ENCODE results near the gene RUSF1. TPM values are rescaled to one million over a fixed set of nuclear protein-coding genes. Genes with fewer than 3 reads are reported as not detected.

RUSF1 gene
- total and polyA plus RNA-seq, 8 donors: 21.4 to 171 (median 47.0) TPM

- intact Hi-C loops (cut with DNase I; ENCODE audit: low total_unique reads): no loop called here
- H3K27ac ChIP-seq: no peak overlapping the region
- H3K36me3 ChIP-seq: no peaks in the 10 kb centered on the region
- no peaks in the 10 kb centered on the region for H3K9me3 ChIP-seq
- TF ChIP-seq CTCF (IDR thresholded peaks at IDR 0.05) (no peak), EP300 (IDR thresholded peaks at IDR 0.05) (no peak), POLR2A (IDR thresholded peaks at IDR 0.05) (no peak), POLR2AphosphoS5 (IDR thresholded peaks at IDR 0.05) (no peak)
- H3K4me3 ChIP-seq: no peak overlapping the region
- no peak for DNase-seq
- H3K4me1 ChIP-seq: peaks cover 6 to 24% (median 16%) of the 10 kb centered on the region in 4 donors
- WGBS, 5 donors: 38 to 67% (median 50%) methylated on average over 2 of the region's 2 CpGs
- H3K27me3 ChIP-seq: peaks cover 0 to 60% (median 24%) of the 10 kb centered on the region in 3 donors
Measured at GRCh38 chr16:31532120-31532519, 23.9 kb upstream of the RUSF1 start.

- Histone ChIP-seq H3K27me3 (peaks cover 0 to 55% (median 21%) of the 10 kb centered on the region in 3 donors), H3K4me1 (peaks cover 6 to 24% (median 14%) of the 10 kb centered on the region in 4 donors), H3K4me3 (no peak overlapping the region), H3K36me3 (no peaks in the 10 kb centered on the region), H3K27ac (no peak overlapping the region), H3K9me3 (no peaks in the 10 kb centered on the region)
- WGBS, 5 donors: 85 to 95% (median 91%) methylated on average over 1 of the region's 1 CpG
- intact Hi-C loops (cut with DNase I; ENCODE audit: low total_unique reads): no loop called here
- TF ChIP-seq CTCF (IDR thresholded peaks at IDR 0.05) (no peak), POLR2AphosphoS5 (IDR thresholded peaks at IDR 0.05) (no peak), EP300 (IDR thresholded peaks at IDR 0.05) (no peak), POLR2A (IDR thresholded peaks at IDR 0.05) (no peak)
- DNase-seq: no peak
Measured at GRCh38 chr16:31531096-31531495, 22.9 kb upstream of the RUSF1 start.

- WGBS, 5 donors: 54 to 80% (median 69%) methylated on average over 5 of the region's 5 CpGs
- no peaks in the 10 kb centered on the region for H3K36me3 ChIP-seq
- no peaks in the 10 kb centered on the region for H3K9me3 ChIP-seq
- H3K27me3 ChIP-seq: peaks cover 0 to 55% (median 21%) of the 10 kb centered on the region in 3 donors
- TF ChIP-seq CTCF (IDR thresholded peaks at IDR 0.05) (no peak), EP300 (IDR thresholded peaks at IDR 0.05) (no peak), POLR2A (IDR thresholded peaks at IDR 0.05) (no peak)
- H3K4me3 ChIP-seq: peak overlapping the region in 1 of 4 donors; percentile 54
- peak overlapping the region in 1 of 5 donors; percentile 53 for H3K27ac ChIP-seq
- intact Hi-C loops (cut with DNase I; ENCODE audit: low total_unique reads): no loop called here
- H3K4me1 ChIP-seq: peaks cover 6 to 24% (median 14%) of the 10 kb centered on the region in 4 donors
- no peak for DNase-seq
Measured at GRCh38 chr16:31530405-31530804, 22.2 kb upstream of the RUSF1 start.

DNA sequence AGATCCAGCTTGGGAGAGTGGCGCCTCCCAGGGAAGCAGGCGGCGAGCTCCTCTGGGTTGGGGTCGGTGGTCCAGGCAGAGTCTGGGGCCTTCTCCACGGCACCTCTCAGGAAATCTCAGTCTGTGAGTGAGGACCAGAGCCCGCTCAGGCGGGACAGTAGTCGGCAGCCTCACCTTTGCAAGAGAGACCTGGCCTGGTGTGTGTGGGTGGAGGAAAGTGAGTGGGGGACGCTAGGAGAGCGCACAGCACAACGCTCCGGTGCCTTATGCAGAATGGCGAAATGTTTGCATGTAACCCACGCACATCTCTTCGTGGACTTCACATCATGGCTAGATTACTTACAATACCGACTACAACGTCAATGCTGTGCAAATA, 21.7 kb upstream of the RUSF1 start:
- intact Hi-C loops (cut with DNase I; ENCODE audit: low total_unique reads): no loop called here
- no peak for TF ChIP-seq POLR2AphosphoS5 (IDR thresholded peaks at IDR 0.05)
- TF ChIP-seq POLR2A (IDR thresholded peaks at IDR 0.05): no peak
- TF ChIP-seq EP300 (IDR thresholded peaks at IDR 0.05): no peak
- no peak for TF ChIP-seq CTCF (IDR thresholded peaks at IDR 0.05)
- H3K36me3 ChIP-seq: no peaks in the 10 kb centered on the region
- H3K27ac ChIP-seq: peak overlapping the region in 1 of 5 donors; percentile 53
- peaks cover 0 to 55% (median 21%) of the 10 kb centered on the region in 3 donors for H3K27me3 ChIP-seq
- WGBS, 5 donors: 18 to 27% (median 22%) methylated on average over 11 to 17 of the region's 17 CpGs
- peaks cover 6 to 24% (median 14%) of the 10 kb centered on the region in 4 donors for H3K4me1 ChIP-seq
- no peaks in the 10 kb centered on the region for H3K9me3 ChIP-seq
- DNase-seq: no peak
- peak overlapping the region; percentile 42 to 54 (median 48) for H3K4me3 ChIP-seq
